HG03066 (cell line): ENCODE results near the gene BTRC.
A peak's percentile ranks its signal among the peaks of the same experiment; 100 is the strongest.

Experiments
- ATAC-seq: cut with Tn5 transposase; IDR thresholded peaks from one replicate; pipeline ENCODE4 v1.9.1; 2021; ENCODE audit warnings: low read depth; ENCODE audit not compliant: unreplicated experiment

The BTRC gene

GRCh38 chr10:101564490-101564991, 210.6 kb downstream of the BTRC start:
- no peak for ATAC-seq

DNA sequence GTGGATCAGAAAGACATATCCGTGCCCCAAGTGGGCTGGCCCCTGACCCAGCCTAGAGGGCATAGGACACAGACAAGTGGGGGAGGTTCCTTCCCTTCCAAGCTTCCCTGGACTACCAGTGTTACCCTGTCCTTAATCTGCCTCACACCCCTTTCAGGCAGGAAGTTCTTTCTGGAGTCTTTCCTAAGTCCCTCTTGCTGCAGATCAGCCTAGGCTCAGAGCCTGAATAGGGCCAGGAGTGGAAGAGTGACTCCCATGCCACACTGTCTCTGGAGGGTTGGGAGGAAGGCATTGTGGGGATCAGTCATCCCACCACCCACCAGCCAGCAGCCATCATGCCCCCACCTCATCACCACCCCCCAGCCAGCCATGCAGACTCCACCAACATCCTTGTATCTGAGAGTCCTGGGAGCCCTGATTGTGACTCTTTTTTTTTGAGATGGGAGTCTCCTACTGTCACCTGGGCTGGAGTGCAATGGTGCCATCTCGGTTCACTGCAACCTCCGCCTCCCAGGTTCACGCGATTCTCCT, 211.5 kb downstream of the BTRC start:
- ATAC-seq = no peak

DNA sequence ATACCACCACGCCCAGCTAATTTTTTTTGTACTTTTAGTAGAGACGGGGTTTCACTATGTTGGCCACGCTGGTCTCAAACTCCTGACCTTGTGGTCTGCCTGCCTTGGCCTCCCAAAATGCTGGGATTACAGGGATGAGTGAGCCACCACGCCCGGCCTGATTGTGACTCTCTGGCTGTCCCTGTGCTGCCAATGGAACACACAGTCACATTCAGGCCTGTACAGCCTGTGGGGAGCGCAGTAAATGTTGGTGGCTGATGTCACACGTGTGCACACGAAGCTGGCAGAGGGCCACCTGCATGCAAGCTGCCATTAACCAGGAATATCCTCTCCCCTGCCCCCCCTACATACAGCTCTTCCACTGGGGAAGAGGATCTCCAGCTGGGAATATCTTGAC, 212.0 kb downstream of the BTRC start:
- ATAC-seq = no peak

DNA sequence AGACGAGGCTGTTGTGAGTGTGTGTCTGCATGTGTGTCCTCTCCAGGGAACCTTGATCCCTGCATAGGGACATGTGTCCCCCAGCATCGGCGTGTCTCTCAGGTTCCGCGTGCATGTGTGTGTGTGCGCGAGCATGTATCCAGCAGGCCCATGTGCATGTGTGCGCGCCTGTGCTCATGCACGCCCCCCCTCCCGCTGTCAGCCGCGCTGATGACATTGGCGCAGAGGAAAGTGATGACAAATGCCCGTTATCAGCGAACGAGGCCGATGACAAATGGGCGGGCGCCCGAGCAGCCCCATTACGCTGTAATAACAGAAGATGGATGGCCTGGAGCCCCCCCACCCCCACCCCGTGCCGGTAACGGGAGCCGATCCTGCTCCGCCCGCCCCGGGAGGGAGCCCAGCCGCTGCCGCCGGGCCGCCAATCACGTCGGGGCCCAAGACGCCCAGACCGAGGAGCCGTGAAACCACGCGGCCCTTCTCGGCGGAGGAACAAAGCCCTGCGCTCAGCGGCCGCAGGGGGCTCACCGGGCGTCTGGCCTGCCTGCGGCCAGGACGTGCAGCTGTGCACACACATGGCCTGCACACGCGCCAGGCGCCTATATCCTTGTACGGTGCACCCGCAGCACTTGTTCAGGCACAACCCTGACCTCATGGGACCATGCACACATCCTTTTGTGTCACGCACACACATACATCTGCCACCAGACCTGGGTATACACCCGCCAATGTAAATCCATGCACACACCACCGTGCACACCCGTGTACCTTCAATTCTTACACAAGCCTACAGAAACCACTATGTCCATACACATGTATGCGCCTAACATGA, 212.6 kb downstream of the BTRC start:
- no peak for ATAC-seq

- no peak for ATAC-seq
These were observed 213.4 kb downstream of the BTRC start for GRCh38 chr10:101567165-101568006.

DNA sequence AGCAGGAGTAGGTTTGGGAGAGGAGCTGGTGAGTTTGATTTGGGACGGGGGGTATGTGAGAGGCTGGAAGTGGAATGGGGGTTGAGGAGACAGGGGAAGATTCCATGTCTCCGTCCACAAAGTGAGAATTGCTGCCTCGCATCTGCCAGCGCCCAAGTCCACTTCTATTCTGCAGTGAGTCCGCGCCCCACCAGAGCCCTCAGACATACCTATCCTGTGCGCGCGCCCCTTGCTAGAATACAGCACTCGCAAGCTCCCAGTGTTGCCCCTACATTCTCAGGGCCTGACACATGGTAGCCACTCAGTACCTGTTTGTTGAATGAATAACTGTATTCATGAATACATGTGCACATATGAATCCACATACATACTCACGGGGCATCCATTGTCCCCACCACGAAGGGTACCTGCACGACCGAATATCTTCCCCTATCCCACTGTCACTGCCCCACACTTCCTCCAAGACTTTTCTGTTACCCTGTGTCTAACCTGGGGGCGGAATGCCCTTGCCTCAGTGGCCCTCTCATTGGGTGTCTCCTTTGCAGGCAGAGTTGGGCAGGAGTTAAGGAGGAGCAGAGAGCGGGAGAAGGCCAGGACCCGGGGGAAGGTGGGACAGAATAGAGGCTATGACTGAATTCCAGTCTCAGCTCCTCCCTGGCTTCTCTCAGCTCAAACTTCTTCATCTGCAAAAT, 214.2 kb downstream of the BTRC start:
- no peak for ATAC-seq

DNA sequence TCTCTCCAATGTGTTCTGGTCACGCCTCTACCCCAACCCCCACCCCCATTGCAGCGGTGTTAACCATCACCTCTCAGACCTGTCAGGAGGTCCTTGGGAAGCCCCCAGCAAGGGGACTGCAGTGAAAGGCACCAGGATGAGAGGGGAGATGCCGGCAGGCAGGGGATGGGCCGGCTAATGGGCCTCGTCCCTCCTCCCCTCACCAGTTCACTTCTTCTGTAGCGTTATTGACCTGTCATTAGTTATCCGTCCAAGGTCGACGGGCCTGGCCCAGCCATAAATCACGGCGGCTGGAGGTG, 215.3 kb downstream of the BTRC start:
- no peak for ATAC-seq

GRCh38 chr10:101569622-101570427, 215.9 kb downstream of the BTRC start:
- ATAC-seq = peak; percentile 67

- peak; percentile 19 for ATAC-seq
These were observed 216.7 kb downstream of the BTRC start for GRCh38 chr10:101570428-101571270.

- no peak for ATAC-seq
These were observed 217.4 kb downstream of the BTRC start for GRCh38 chr10:101571271-101571925.

GRCh38 chr10:101572126-101572525, 218.2 kb downstream of the BTRC start:
- no peak for ATAC-seq

DNA sequence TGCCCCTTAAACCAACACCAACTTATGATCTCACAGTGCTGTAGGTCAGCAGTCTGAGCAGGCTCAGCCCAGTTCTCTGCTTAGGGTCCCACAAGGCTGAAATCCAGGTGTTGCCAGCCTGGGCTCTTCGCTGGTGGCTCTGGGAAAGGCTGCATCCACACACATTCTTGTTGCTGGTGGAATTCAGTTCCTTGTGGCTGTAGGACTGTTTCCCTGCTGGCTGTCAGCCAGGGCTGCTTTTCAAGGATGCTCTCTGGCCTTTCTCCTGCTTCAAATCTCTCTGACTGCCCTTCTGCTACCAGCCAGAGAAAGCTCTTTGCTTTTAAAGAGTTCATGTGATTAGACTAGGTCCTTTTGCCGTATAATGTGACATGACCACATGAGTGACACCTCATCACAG, 218.8 kb downstream of the BTRC start:
- ATAC-seq = no peak

DNA sequence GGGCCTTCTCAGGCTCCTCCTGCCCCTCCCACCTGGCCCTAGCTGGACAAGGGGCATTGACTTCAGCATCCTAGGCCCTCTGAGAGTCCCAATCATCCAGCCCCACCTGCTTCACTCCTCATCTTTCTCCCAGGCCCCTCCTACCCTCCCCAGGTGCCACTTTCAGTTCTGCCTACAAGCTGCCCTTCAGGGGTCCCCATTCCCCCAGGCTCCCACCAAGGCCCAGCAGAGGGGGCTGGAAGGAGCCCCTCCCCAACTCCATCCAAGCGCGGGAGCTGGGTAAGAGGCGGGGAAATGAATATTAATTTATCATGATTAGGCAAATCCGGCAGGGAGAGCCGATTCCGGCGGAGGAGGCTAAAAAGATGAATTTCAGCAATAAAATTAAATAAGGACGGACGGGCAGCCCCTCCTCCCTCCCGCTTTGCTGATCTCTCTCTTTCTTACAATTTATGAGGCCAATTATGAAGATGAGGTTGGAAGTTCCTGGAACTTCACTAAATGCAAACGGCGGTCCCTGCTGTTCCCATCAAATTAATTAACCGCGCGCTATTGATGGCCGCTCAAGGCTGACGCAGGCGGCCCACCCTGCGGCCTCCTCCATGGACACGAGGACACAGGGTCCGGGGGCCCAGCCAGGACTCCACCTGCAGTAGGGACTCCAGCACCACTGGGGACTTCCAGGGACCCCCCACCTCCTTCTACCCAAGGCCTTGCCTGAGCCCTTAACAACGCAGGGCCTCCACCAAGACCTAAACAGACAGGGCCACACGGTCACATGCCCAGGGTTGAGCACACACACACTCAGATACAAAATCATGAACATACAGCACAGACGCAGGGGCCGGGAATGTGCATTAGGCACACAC, 220.2 kb downstream of the BTRC start:
- no peak for ATAC-seq

- no peak for ATAC-seq
These were observed 221.1 kb downstream of the BTRC start for GRCh38 chr10:101575091-101575490.

- ATAC-seq = no peak
These were observed 221.7 kb downstream of the BTRC start for GRCh38 chr10:101575580-101576210.

- no peak for ATAC-seq
These were observed 222.4 kb downstream of the BTRC start for GRCh38 chr10:101576211-101576863.
